Measurements from ENCODE around the gene DSCAM.

The DSCAM gene

GRCh38 chr21:40013001-40013735, 833.8 kb downstream of the DSCAM start:
- DNase-seq = no peak

- DNase-seq = no peak
These were observed 835.6 kb downstream of the DSCAM start for GRCh38 chr21:40011371-40011770.

- DNase-seq = no peak
These were observed 844.0 kb downstream of the DSCAM start for GRCh38 chr21:40002978-40003377.

- DNase-seq = no peak
These were observed 862.5 kb downstream of the DSCAM start for GRCh38 chr21:39984286-39984991.

- no peak for DNase-seq
These were observed 866.6 kb downstream of the DSCAM start for GRCh38 chr21:39980241-39980820.

GRCh38 chr21:39979321-39979720, 867.6 kb downstream of the DSCAM start:
- no peak for DNase-seq

GRCh38 chr21:39976800-39977199, 870.2 kb downstream of the DSCAM start:
- DNase-seq = no peak

GRCh38 chr21:39972976-39973770, 873.8 kb downstream of the DSCAM start:
- DNase-seq = no peak

GRCh38 chr21:39972471-39972870, 874.5 kb downstream of the DSCAM start:
- DNase-seq = no peak

GRCh38 chr21:39971956-39972355, 875.0 kb downstream of the DSCAM start:
- DNase-seq = no peak

- DNase-seq = no peak
These were observed 877.1 kb downstream of the DSCAM start for GRCh38 chr21:39969691-39970364.

- DNase-seq = no peak
These were observed 878.9 kb downstream of the DSCAM start for GRCh38 chr21:39968010-39968409.

GRCh38 chr21:39966786-39967185, 880.2 kb downstream of the DSCAM start:
- no peak for DNase-seq

GRCh38 chr21:39965026-39965425, 881.9 kb downstream of the DSCAM start:
- no peak for DNase-seq

- DNase-seq = no peak
These were observed 885.7 kb downstream of the DSCAM start for GRCh38 chr21:39961251-39961650.
